Measurements from ENCODE around the gene ITIH1. TPM values are rescaled to one million over a fixed set of nuclear protein-coding genes. Genes with fewer than 3 reads are reported as not detected.

The ITIH1 gene
- total RNA-seq, 1 donor from 2014 or later: not detected

- Mint-ChIP-seq H3K27ac (ENCODE audit: unreplicated experiment) (peak overlapping the region; percentile 94), H3K36me3 (ENCODE audit: low read depth) (no peaks in the 10 kb centered on the region), H3K4me1 (peaks cover 18% of the 10 kb centered on the region), H3K4me3 (no peak overlapping the region), H3K9me3 (no peaks in the 10 kb centered on the region), H3K27me3 (ENCODE audit: low read depth) (no peaks in the 10 kb centered on the region)
- no peak for TF ChIP-seq CTCF (conservative IDR thresholded peaks at IDR 0.05)
- no peak for DNase-seq (ENCODE audit: low read depth, low spot score)
Observed at GRCh38 chr3:52793702-52794611, 16.6 kb downstream of the ITIH1 start.

GRCh38 chr3:52794612-52795099 lies 17.3 kb downstream of the ITIH1 start, which contains the start of gene ITIH3:
Gene ITIH3, plus strand, starts transcription at chr3:52794796. Its CDS starts 8 bp downstream, at chr3:52794804.
- H3K27ac Mint-ChIP-seq (ENCODE audit: unreplicated experiment): peak within 1 kb of the TSS; percentile 94
- no peak for DNase-seq (ENCODE audit: low read depth, low spot score)
- peaks cover 13% of the 10 kb centered on the region for H3K4me1 Mint-ChIP-seq
- no peak within 1 kb of the TSS for H3K4me3 Mint-ChIP-seq
- H3K27me3 Mint-ChIP-seq (ENCODE audit: low read depth): no peaks in the 10 kb centered on the region
- no peaks in the 10 kb centered on the region for H3K36me3 Mint-ChIP-seq (ENCODE audit: low read depth)
- TF ChIP-seq CTCF (conservative IDR thresholded peaks at IDR 0.05): no peak
- H3K9me3 Mint-ChIP-seq: no peaks in the 10 kb centered on the region

- H3K9me3 Mint-ChIP-seq: no peaks in the 10 kb centered on the region
- H3K4me1 Mint-ChIP-seq: peaks cover 13% of the 10 kb centered on the region
- no peak overlapping the region for H3K4me3 Mint-ChIP-seq
- no peak for TF ChIP-seq CTCF (conservative IDR thresholded peaks at IDR 0.05)
- no peaks in the 10 kb centered on the region for H3K36me3 Mint-ChIP-seq (ENCODE audit: low read depth)
- H3K27ac Mint-ChIP-seq (ENCODE audit: unreplicated experiment): peak overlapping the region; percentile 43
- H3K27me3 Mint-ChIP-seq (ENCODE audit: low read depth): no peaks in the 10 kb centered on the region
- no peak for DNase-seq (ENCODE audit: low read depth, low spot score)
Observed at GRCh38 chr3:52795298-52795900, 18.0 kb downstream of the ITIH1 start.

GRCh38 chr3:52796411-52796810 lies 19.0 kb downstream of the ITIH1 start:
- Mint-ChIP-seq H3K9me3 (no peaks in the 10 kb centered on the region), H3K4me1 (peaks cover 13% of the 10 kb centered on the region), H3K36me3 (ENCODE audit: low read depth) (no peaks in the 10 kb centered on the region), H3K27me3 (ENCODE audit: low read depth) (no peaks in the 10 kb centered on the region), H3K27ac (ENCODE audit: unreplicated experiment) (no peak overlapping the region), H3K4me3 (no peak overlapping the region)
- no peak for TF ChIP-seq CTCF (conservative IDR thresholded peaks at IDR 0.05)
- DNase-seq (ENCODE audit: low read depth, low spot score): no peak

- peaks cover 13% of the 10 kb centered on the region for H3K4me1 Mint-ChIP-seq
- H3K27me3 Mint-ChIP-seq (ENCODE audit: low read depth): no peaks in the 10 kb centered on the region
- no peak overlapping the region for H3K27ac Mint-ChIP-seq (ENCODE audit: unreplicated experiment)
- no peaks in the 10 kb centered on the region for H3K36me3 Mint-ChIP-seq (ENCODE audit: low read depth)
- TF ChIP-seq CTCF (conservative IDR thresholded peaks at IDR 0.05): no peak
- no peak overlapping the region for H3K4me3 Mint-ChIP-seq
- DNase-seq (ENCODE audit: low read depth, low spot score): no peak
- H3K9me3 Mint-ChIP-seq: no peaks in the 10 kb centered on the region
Observed at GRCh38 chr3:52798376-52798977, 21.1 kb downstream of the ITIH1 start.

Measured in neural crest cell (in vitro differentiated cells).